Right kidney (tissue), 1 donor: Measurements from ENCODE around the gene SLC22A1.
"Not testable (repeated sequence)": the region's sequence is repeated elsewhere in the genome, so short reads cannot be mapped to it uniquely, and the experiment has no call there.

Source experiments
- DNase-seq: peaks from one replicate; pipeline ENCODE4 v3.0.0-alpha.2; 2016

SLC22A1 gene

DNA sequence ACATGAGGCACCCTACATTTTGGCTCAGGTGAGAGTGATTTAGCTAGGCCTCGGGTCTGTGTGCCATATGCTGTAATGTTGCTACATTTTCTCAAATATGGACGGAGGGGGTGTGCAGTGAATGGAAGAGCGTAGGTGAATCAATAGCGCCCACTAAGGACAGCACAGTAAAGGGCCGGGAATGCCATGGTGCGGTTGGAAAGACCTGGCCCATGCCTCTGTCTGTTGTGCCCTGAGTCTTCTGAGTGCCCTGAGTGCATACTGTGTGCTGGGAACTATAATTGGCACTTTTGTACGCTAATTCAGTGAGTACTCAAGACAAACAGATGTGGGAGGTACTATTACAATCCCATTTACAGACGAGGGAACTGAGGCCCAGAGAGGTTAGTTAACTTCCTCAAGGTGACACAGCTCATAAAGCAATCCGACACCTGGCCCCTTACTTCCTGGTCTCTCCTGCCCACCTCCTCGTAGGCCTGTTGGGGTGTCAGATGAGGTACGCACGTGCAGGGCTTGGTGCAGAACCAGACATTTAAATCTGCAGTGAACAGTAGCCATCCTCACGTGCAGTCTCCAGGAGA lies 17.3 kb downstream of the SLC22A1 start:
- DNase-seq = no peak

DNA sequence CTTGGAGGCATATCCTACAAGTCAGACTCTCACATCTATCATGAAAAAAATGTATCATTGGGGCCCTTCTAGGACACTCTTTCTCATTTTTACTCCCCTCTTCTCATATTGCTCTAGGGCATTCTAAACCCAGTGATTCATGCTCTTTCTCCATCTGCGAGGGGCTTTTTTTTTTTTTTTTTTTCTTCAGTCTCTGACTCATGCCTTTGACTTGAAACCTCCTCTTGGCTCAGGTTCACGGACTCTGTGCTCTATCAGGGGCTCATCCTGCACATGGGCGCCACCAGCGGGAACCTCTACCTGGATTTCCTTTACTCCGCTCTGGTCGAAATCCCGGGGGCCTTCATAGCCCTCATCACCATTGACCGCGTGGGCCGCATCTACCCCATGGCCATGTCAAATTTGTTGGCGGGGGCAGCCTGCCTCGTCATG lies 17.8 kb downstream of the SLC22A1 start:
- no peak for DNase-seq

DNA sequence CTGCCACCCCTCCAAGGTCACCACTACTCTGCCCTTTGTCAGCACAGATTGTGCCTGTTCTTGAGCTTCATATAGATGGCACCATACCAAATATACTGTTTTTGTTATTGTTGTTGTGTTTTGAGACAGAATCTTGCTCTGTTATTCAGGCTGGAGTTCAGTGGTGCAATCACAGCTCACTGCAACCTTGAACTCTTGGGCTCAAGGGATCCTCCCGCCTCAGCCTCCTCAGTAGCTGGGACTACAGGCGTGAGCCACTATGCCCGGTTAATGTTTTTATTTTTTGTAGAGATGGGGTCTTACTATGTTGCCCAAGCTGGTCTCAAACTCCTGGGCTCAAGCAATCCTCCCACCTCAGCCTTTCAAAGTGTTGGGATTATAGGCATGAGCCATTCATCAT lies 18.9 kb downstream of the SLC22A1 start:
- DNase-seq = not testable (repeated sequence)

DNA sequence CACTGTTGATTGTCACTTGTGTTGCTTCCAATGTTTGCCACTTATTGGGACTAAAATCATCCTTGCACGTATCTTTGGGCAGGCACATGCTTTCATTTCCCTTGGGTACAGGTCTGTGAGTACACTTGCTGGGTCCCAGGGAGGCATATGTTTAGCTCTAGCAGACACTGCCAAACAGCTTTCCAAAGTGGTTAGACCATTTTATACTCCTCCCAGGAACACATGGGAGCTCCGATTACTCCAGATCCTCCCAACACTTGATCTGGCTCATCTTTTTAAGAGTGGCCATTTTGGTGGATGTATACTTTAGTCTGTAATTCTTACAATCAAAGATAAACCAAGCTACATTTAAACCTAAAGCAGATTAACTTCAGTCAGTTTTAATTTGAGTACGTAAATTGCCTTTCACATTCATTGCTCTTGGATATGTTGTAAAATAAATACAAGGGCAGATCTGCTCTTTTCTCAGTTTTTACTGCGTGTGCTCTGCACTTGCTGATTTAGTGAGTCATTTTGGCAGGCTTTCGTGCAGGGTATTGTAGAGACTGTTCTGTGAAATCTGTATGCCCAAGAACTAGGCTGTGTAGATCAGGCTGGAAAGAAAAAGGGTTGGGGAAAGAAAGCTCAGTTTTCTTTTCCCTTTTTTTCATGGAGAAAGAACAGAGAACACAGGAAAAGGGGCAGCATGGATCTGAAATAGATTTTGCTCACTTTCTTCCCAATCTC lies 19.5 kb downstream of the SLC22A1 start:
- DNase-seq = no peak

DNA sequence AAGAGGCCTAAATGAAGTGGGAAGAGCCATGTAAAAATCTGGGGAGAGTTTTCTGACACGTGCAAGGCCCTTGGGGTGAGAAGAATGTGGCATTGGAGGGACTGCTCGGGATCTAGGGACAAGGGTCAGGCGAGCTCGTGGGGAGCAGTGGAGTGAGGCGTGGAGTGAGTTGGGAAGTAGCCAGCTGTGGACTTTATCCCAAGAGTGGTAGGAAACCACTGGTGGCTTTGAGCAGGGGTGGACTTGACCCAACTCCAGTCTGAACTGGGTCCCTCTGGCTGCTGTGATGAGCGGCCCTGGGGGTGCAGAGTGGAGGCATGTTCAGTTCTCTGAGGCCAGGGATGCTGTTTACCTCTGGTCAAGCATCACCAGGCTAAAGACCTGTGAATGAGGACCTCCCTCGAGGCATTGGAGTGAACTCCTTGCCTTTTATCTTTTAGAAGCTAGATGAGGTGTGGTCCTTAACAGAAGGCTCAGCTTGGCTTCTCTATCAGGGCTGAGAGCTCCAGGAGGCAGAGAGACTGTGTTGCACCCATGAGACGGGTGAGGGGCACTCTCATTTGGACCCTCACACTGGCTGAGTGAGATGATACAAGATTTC lies 20.6 kb downstream of the SLC22A1 start:
- DNase-seq = no peak

DNA sequence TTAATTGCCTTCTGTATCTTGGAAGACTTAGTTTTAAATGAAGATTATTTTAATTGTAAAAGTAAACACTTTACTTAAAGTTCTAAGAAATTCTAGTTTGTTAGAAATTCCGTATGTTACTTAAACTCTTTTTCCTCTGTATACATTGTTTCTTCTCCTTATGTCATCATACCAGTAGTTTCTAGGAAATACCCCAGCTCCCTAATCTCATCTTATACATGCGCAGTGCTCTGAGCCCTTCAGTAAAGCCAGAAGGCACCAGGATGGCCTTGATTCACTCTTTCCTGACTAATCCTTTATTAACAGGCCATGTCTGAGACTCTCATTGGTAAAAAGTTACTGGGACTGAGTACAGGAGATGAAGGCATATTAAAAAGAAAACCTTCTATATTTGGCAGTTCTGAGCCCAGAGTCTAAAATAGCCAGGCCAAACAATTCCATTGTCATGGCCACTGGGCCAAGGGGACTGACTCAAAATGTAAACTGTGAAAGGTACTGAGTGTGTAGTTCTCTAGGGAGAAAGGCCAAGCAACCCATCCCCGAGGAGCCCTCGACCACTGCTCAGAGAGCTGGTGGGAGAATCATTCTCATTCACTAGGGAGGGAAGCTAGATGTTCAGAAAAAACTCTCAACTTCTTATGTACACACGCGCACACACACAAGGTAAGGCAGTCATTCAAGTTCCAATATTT lies 25.0 kb downstream of the SLC22A1 start:
- no peak for DNase-seq

DNA sequence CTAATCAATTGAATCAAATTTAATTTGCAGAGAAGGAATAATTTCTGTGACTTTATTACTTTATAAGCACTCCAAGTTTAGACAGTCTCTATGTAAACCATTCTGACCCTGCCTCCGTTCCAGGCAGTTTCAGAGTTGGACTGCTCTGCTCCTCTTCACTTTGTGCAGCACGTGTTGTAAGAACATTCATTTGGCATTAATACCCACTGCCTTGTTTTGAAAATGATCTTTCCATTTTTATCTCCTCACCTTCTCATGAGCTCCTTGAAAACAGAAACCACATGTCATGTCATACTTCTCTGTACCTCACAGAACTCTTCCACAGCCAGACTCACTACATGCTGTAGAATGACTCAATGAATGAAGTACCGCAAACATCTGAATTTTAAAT lies 25.5 kb downstream of the SLC22A1 start:
- DNase-seq = no peak

DNA sequence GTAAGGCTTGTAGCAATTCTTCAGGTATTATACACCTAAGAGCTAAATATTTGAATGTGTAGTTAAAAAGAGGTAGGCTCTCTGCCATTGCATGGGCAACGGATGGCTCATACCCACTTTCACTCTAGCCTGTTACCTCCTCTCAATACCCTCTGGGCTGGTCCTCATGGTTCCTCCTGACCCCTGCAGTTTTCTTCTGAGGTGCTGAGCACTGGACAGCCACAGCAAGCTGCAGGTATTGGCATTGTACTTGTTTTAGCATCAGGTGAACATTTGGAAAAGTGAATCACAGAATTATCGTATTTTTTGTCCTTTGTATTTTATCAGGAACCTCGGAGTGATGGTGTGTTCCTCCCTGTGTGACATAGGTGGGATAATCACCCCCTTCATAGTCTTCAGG lies 32.9 kb downstream of the SLC22A1 start:
- no peak for DNase-seq

DNA sequence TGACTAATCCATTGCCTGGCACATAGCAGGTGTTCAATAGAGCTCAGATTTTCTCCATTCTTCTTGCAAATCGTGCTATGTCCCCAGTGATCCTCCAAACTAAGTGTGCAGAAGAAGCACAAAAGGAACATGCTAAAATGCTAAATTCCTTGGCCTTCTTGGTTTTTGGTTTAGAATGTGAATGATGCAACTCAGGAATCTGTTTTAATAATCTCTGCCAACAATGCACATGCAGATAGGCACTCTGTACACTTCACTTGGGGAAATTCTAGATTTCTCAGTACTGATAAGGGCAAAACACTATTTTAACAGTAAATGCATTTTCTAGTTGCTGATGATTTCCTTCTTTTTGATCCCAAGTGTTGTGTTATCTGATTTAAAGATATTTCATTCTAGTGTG lies 35.2 kb downstream of the SLC22A1 start:
- no peak for DNase-seq

DNA sequence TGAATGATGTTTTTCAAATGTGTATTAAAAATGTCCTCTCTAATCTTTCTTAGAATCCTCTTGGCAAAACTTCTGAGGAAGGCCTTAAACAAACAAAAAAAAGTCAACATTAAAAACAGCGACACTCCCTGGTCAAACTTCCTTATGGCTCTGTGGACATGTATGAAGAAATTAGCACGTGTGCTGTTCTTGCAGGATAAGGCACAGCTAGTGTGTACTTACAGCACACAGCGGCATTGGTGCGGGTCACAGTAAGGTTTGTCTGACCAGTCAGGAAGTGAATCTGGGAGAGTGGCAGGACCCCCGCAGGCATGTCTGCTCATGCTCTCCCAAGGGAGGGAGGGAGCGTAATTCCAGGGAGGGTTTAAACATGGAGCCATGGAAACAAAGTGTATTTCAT lies 38.8 kb downstream of the SLC22A1 start:
- no peak for DNase-seq

DNA sequence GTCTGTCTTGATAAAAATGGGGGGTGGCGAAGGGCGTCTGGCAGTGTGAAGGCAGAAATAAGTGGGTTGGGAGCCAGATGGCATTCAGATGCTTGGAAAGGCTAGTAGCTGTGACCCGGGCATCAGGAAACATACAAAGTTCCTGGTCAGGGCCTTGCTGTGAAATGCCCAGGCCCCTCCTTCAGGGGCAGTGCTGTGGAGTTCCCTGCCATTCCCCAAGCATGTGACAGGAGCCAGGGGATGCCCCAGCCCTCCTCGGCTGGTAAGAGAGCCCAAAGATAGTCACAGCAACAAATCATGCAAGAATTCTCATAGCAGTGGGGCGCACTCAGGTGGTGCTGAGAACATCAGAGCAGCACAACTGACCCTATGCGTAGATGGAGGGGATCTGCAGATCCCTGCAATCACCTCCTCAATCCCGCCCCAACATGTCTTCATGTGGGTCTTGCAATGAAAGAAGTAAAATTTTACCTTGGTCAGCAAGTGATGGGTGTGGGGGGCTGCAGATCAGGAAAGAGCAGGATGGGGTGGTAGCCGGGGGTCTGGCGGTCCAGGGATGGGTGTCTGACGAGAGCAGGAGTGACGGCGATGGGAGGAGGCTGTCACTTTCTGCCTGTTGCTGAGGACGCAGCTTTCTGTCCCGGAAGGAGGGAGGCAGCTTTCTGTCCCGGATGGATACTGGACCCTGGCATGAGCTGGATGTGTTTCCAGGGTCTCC lies 39.5 kb downstream of the SLC22A1 start:
- no peak for DNase-seq

DNA sequence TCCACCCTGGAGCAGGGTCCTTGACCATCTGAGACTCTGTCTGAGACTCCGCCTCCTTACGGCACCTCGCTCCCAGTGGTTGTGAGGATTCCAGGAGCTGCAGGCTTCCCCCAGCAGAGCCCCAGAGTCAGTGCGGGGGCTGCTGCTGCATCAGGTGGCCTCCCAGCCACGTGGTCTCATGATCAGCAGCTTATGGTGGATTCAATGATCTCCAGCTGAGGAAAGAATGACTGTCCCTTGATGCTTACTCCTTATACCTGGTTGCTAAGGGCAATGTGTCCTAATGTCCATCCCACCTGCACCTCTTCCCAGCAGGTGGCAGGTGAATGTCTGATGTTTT lies 40.0 kb downstream of the SLC22A1 start:
- DNase-seq = no peak

DNA sequence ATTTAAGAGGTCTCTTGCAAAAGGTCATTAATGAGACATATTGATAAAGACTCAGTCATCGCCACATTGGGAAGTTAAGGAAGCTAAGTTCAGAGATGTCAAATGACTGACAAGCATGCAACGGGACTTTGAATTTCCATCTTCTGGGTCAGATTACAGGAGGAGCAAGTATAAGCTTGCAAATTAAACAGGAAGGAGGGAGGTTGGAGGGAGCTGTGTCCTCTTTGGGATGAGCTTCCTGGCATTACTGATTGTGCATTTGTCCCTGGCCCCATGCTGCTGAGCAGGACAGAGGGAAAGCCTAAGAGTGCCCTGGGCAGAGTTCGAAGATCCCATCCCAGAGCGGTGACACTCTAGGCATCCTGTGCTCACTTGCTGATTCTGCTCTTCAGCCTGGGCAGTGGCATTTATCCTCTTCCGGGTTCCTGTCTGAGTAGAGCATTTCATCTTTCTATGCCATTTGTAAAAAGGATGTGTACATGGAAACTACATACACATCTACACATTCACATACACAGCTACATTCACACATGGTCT lies 40.5 kb downstream of the SLC22A1 start:
- DNase-seq = no peak

DNA sequence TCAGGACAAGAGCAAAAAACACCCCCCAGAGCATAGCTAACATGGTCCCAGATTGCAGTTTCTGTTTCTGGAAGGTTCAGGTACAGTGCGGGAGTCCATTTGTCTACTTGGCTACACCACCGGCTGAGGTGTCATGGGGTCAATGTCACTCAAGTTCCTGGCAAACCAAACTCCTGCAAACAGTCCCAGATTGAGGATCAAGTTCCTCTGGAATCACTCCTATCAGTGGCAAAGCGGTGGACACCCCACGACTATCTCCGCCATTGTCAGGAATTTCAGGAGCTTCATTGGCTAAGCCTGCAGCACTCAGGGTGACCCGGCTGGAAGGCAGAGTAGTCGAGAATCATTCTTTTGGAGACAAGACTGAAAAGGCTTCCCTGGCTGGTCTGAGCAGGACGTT lies 41.8 kb downstream of the SLC22A1 start:
- no peak for DNase-seq

DNA sequence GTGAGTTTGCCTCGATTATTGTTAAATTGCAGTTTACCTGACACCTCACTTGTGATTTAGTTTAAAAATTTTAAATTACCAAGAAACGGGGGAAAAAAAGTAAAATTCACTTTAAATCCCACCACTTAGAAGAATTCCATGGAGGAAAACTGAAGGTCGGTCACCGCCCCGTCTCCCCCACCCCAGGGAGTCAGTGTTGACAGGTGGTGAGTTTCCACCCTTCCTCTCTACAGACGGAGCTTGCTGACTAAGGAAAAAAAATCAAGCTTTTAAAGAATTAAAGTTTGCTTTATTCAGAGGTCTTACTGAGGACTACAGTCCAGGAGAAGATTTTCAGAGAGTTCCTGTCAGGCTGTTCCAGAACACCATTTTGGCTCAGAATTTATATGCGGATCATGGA lies 42.3 kb downstream of the SLC22A1 start:
- no peak for DNase-seq

DNA sequence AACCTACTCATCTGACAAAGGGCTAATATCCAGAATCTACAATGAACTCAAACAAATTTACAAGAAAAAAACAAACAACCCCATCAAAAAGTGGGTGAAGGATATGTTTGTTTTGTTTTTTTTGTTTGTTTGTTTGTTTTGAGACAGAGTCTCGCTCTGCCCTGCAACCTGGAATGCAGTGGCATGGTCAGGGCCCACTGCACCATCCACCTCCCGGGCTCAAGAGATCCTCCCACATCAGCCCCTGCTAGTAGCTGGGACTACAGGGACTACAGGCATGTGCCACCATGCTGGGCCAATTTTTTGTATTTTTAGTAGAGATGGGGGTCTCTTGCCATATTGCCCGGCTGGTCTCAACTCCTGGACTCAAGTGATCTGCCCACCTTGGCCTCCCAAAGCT lies 44.3 kb downstream of the SLC22A1 start:
- not testable (repeated sequence) for DNase-seq

DNA sequence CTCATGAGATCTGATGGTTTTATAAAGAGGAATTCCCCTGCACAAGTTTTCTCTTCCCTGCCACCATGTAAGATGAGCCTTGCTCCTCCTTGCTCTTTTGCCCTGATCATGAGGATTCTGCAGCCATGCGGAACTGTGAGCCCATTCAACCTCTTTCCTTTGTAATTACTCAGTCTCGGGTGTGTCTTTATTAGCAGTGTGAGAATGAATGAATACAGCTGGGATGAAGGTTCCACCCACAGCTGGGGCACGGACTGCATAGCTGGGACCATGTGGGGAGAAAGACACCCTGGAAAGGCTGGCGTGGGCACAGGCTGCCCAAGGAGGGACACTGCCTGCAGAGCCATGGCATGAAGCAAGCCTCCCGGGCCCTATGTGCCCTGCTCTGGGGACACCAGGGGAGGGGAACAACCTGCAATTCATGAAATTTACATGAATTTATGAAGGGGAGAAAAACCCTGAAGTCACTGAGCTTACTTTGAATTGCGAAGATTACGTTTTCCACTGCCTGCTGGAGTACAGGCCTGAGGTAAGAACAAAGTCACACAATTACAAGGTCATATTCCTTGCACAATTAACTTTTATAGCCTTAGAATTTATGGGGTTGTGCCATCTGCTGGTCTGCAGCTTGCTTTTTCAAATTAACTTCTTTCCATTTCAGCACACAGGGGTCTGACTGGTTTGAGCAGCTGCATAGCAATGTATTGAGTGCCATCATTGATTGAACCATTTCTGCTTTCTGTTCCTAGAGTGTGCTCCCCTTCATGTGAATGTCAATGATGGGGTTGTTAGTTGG lies 46.2 kb downstream of the SLC22A1 start:
- DNase-seq = peak; percentile 46

DNA sequence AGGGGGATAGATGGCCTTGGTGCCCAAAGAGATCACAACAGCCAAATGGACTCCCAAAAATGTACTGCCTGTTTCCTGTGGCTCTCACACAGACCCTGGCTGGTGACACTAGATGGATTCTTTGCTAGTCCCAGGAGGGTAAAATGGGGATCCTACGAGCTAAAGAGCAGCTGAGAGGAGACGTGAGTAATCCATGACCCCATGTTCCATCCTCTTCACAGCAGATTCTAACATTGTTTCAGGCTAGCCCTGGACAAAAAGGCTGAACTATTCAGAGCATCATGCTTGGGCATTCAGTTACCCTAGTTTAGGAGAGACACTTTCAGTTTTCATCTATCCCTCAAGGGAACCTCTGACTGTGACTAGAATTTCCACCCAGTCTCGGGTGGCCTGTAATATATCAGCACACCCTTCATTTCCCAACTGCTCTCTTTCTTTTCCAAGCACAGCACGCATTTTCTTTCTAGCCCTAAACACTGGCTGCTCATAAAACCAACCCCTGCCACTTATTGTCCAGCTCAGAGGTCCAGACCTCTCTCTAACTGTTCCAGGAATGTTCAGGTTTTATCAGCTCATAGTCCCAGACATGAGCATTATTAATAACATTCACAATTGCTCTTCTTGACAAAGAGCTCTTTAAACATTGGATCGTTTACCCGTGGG lies 48.5 kb downstream of the SLC22A1 start:
- no peak for DNase-seq

DNA sequence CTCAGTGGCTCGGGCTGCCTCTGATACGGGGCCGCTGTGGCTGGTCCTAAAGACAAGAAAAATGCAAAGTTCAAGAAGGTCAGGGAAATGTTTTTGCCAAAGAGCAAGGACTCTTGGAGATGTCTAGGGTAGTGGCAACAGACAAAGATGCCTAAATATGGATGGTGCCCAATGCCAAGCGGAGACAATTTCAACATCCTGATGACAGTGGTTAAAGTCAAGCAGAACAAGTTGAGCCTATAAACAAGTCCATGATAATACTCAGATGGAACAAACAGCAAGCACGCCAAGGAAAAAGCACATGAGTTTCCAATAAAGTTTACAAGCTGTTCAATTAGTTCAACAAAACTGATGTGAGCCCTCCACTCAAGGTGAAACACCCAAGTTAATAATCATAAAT lies 51.1 kb downstream of the SLC22A1 start:
- DNase-seq = no peak

DNA sequence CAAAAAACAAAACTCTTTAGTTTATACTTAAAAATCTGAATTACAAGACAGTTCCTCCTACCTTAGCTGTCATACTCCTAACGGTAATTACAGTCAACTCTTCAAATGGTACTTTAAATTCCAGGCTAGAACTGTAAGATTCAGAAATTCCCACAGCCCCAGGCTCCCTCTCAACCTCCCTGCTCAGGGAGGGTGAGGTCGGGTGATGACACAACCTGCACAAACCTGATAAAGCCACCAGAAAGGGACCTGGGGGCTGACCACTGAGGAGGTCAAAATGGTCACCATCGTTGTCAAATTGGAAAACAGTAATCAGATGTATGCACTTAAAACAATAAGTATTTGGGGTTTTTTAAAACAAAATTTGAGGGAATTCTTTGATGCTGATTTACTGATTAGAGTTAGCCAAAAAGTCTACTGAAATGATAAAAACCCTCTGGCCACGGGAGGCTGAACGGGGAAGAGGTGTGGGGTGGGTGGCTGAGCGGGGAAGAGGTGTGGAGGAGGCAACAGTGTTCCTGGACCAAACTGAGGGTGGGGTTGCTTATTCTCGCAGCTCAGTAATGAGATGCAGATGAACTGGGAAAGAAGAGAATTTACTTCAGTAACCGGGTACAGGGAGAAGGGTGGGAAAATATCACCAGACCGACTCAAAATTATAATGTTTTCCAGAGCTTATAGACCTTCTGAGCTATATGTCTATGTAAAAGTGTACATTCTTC lies 52.4 kb downstream of the SLC22A1 start:
- no peak for DNase-seq

DNA sequence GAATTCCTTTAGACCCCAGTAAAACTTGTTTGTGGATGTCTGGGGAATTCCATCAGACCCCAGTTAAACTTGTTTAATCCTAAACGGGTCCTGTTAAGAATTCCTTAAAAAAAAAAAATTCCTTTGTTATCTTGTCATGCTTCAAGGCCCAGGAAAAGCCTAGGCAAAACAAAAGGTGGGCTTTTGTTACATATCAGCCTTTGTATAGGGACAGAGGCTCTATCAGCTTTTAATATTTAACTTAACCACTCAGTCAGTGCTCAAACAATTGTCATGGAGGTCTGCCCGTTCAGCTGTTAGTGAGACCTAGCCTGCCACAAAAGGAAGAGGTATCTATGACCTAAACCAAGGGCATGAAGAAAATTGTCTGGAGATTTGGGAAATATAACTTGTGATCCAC lies 53.1 kb downstream of the SLC22A1 start:
- no peak for DNase-seq
